ENCODE measurements around the gene IKZF2.

IKZF2 gene

DNA sequence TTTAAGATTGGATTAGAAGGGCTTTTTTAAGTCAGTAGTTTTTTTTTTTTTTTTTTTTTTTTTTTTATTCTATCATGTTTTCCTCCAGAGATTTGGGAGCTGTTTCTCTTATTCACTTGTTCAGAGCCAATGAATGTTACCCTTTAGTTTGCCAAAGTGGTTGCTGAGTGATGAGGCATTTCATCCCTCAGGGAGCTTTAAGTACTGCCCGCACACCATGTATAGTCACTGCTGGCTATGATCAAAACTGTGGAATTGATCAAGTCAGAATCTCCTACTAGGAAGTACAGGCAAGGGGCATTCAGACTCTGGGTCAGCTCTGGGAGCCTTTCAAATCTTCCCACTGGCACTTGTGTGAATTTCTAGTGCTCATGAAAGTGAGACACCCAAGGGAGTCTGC is 201.6 kb downstream of the IKZF2 start:
- DNase-seq: no peak
